Measurements from ENCODE around the gene RNF220.

DNA sequence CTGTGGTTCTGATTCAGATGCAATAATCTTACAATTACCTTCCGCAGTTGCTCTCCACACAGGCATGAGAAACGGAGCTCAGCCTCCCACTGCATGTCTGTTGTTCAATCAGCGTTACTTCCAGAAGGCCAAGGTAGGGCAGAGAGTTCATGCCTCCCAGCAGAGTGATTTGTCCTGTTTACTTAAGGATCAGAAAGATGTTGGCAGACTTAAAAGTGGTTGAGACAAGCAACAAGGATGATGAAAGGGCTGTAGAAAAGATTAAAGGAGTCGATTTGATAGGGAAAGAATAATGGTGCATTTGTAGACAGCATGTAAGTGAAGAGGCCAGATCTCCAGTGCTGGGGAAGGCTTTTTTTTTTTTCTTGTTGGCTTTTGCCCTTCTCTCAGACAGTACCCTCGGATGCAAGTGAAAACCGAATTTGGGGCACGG is 296.1 kb downstream of the RNF220 start:
- TF ChIP-seq CTCF (conservative IDR thresholded peaks at IDR 0.05; ENCODE audit: low read depth, low read length) (no peak), POLR2A (IDR thresholded peaks at IDR 0.05; ENCODE audit: low read depth, low read length) (no peak), CEBPB (IDR thresholded peaks at IDR 0.05; ENCODE audit: low read depth, low read length) (no peak), MAZ (IDR thresholded peaks at IDR 0.05; ENCODE audit: borderline replicate concordance, low read depth, low read length) (no peak), RCOR1 (IDR thresholded peaks at IDR 0.05; ENCODE audit: insufficient replicate concordance, low read length) (no peak), FOS (IDR thresholded peaks at IDR 0.05; ENCODE audit: low read depth, low read length) (no peak)
